NCI-H226 (cell line): Measurements from ENCODE around the gene CGAS.
"Not testable (repeated sequence)": the region's sequence is repeated elsewhere in the genome, so short reads cannot be mapped to it uniquely, and the experiment has no call there.

Source experiments
- DNase-seq: peaks from one replicate; pipeline ENCODE4 v3.0.0-alpha.2; 2015

CGAS gene

GRCh38 chr6:73452107-73452461 lies at the start of gene CGAS:
CGAS (minus strand) TSS chr6:73452297; CDS start chr6:73452181, 116 bp downstream.
- peak; percentile 48 for DNase-seq

- no peak for DNase-seq
Measured at GRCh38 chr6:73497915-73498314, 45.8 kb upstream of the CGAS start.

- DNase-seq: no peak
Measured at GRCh38 chr6:73491377-73491776, 39.3 kb upstream of the CGAS start.

DNA sequence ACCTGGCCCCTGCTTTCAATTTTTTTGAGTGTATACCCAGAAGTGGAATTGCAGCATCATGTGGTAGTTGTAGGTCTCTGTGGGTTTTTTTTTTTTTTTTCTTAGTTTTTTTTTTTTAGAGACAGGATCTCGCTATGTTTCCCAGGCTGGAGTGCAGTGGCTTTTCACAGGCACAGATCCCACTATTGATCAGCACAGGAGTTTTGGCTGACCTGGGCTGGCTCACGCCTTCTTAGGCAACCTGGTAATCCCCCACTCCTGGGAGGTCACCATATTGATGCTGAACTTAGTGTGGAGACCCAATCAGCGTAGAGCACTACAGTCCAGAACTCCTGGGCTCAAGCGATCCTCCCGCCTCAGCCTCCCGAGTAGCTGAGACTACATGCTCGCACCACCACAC lies 35.4 kb upstream of the CGAS start:
- DNase-seq: no peak

DNA sequence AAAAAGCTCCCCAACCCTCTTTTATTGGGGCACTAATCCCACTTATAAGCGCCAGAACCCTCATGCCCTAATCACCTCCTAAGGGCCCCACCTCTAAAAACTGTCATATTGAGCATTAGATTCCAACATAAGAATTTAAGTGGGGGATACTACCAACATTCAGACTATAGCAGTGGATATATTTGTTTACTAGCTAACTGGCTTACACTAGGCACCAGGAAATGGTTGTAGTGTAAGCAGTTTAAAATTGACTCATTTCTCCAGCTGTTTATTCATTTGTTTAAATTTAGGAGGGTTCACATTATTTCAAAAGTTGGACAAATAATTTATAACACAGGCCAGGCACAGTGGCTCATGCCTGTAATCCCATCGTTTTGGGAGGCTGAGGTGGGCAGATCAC lies 32.3 kb upstream of the CGAS start:
- DNase-seq: no peak

DNA sequence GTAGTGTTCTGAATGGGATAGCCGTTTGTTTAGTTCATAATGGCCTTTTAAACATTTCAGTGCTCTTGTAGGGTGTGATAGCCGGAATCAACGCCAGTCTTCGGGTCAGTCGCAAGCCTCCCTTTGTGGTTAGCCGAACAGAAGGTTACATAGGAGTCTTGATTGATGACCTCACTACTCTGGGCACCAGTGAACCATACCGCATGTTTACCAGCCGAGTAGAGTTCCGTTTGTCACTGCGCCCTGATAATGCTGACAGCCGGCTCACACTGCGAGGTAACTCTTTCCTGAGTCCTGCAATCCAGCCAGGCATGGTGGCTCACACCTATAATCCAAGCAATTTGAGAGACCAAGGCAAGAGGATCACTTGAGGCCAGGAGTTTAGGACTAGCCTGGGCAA lies 29.9 kb upstream of the CGAS start:
- DNase-seq: no peak

DNA sequence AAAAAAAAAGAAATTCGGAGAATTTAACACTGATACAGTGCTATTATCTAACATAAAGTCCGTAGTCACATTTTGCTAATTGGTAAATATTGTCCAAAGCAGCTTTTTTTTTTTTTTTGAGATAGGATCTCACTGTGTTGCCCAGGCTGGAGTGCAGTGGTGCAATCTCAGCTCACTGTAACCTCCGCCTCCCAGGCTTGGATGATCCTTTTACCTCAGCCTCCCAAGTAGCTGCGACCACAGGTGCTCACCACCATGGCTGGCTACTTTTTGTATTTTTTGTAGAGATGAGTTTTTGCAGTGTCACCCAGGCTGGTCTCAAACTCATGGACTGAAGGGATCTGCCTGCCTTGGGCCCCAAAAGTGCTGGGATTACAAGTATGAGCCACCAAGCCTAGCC lies 25.3 kb upstream of the CGAS start:
- DNase-seq: no peak

DNA sequence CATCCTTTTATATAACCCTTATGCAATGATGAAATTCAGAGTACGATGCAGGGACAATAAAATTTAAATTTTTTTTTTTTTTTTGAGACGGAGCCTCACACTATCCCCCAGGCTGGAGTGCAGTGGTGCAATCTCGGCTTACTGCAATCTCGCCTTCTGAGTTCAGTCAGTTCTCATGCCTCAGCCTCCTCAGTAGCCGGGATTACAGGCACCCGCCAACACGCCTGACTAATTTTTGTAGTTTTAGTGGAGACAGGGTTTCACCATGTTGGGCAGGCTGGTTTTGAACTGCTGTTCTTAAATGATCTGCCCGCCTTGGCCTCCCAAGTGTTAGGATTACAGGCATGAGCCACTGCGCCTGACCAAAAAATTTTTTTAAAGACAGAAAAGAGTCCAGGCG lies 24.6 kb upstream of the CGAS start:
- DNase-seq: no peak

DNA sequence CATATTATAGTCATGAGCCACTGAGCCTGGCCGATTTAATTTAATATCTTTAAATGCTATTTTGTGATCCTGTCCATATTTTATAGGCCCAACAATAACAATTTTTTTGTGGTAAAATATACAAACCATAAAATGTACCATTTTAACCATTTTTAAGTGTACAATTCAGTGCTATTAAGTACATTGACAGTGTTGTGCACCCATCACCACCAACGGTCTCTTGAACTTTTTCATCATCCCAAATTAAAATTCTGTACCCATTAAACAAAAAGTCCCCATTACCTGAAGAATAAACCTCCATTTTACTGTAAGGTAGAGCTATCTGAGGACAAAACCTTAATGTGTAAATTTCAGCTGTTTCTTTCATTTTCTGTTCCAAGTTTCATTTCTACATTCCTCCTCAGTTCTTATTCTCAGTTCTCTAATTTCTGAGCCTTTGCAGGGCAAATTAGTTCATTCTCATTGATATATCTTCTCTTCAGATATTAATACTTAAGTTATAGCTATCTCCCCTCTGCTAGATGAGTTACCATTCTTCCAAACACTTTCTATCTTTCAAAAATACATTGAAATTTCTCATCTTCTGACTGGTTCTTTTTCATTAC lies 19.7 kb upstream of the CGAS start:
- no peak for DNase-seq

DNA sequence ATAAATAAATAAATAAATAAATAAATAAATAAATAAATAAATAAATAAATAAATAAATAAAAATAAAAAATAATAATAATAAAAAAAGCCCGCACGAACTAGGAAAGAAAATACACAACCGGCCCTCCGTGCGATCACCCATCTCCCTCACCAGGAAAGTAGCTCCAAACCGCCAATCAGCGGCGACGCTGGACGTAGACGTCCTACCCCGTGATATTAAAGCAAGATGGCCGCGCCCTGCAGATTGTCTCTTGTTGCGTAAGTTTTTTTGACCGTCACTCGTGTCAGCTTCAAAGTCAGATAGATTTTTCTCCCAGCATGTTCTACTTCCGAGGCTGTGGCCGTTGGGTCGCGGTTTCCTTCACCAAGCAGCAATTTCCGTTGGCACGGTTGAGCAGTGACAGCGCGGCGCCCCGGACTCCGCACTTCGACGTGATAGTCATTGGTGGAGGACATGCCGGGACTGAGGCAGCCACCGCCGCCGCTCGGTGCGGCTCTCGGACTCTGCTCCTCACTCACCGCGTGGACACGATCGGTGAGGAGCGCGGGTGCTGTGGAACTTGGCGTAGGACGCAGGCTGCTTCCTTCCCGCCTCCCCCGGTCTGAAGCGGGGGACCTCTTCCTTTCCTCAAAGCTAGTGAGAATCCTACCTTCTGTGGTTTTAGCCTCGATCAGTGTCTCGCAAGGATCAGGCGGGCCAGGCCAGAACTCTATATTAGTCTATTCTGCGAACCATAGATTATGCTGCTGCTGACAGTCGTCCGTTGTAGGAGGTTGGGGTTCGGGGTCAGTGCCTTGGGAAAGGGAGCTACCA lies 9.6 kb upstream of the CGAS start, which contains the start of gene MTO1:
Gene MTO1, plus strand, starts transcription at position 201 of the 814 bp plus-strand sequence. Its CDS starts 118 bp downstream, at position 319.
- DNase-seq: peak; percentile 89

GRCh38 chr6:73460056-73460455 lies 8.0 kb upstream of the CGAS start:
- no peak for DNase-seq

DNA sequence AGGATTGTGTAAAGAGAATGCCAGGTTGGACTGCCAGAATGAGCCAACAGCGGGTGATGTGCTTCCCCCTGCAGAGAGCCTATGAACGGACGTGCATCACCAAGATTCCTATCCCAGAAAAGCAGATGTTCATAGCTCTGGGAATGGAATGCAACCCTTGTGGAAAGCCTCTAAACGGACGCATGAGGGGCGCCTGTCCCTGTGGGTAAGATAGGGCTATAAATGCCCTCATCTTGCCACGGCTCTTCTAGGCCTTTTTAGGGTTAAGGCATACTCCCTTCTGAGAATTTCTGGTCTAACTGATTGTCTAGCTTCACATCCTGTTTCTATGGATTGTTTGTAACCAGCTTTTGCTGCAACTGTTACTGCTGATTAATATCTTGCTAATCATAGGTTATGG lies 7.4 kb upstream of the CGAS start:
- DNase-seq: not testable (repeated sequence)

- DNase-seq: peak; percentile 66
Measured at GRCh38 chr6:73455865-73456629, 4.0 kb upstream of the CGAS start.

DNA sequence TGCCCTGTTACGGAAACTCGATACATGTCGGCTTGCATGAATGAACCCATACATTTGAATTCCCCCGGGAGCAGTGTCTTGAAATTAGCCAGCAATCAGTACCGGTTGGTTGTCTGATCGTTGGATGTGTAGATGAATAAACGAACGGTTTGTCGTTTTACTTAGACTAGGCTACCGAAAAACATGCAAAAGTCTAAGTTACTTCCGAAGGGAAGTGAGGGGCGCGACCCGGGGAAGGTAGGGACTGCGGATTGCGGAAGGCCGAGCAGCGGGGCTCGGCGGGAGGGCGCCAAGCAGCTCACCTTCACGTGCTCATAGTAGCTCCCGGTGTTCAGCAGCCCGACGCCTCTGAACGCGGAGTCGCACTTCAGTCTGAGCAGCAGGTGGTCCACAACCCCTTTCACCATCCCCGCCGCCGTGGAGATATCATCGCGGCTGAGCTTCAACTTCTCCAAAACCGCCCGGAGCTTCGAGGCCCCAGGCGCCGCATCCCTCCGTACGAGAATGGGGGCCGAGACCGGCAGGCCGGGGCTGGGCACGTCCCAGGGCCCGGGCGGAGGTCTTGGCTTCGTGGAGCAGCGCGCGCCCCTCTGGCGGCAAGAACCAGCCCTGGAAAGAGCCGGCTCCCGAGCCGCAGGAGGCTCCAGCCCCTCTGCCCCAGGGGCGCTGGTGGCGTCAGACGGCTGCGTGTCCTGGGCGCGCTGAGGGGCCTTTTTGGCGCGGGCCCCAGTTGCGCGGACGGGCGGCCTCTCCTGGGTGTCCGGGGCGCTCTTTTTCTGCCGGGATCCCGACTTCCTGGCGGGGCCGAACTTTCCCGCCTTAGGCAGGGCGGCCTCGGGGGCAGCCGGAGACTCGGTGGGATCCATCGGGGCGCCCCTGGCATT lies 632 bp downstream of the CGAS start:
- no peak for DNase-seq

DNA sequence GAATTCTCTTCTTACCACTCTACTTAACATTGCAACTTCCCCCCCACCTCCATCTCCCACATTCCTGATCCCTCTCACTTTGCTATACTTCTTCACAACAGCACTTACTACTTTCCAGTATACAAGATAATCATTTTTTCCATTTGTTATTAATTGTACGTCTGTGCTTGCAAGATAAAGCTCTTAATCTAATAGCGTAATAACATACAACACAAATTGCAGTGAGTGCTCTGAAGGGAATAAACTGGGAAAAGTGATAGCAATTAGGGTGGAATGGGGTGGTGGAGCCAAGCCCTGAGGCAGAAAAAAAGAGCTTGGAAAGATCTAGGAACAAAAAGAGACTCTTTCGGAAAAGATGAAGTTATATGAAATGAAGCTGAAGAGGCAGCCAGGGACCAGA lies 8.5 kb downstream of the CGAS start:
- no peak for DNase-seq

DNA sequence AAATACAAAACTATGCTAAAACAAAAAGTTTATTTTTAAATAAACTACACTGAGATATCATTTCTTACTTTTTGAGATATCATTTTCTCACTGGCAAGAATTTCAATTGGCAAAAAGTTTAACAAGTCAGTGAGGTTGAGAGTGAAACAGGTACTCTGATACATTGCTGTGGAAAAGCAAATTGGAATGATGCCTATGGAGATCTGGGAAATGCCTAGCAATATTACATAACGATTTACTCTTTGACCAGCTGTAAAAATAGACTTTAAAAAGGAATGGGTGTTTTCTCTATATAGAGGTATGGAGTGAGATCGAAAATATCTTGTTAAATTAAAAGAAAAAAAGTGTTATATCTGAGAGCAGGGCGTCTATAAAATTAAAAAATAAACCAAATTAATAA lies 16.9 kb downstream of the CGAS start:
- no peak for DNase-seq

DNA sequence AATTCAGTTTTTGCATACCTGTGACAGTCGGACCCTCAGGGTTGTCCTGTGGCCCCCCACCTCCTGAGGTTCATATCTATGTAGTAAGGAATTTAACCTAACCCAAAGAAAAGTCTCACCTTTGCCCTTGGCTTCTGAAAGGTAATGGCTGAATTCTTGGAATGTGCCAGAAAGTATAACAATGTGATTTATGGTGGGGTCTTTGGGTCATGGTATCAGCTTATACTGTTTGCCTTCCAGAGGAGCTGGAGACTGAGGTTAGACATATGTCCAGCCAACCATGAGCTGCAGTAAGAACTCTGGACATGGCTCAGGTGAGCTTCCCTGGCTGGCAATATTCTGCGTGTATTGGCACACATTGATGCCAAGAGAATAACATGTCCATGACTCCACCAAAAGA lies 30.6 kb downstream of the CGAS start:
- no peak for DNase-seq

DNA sequence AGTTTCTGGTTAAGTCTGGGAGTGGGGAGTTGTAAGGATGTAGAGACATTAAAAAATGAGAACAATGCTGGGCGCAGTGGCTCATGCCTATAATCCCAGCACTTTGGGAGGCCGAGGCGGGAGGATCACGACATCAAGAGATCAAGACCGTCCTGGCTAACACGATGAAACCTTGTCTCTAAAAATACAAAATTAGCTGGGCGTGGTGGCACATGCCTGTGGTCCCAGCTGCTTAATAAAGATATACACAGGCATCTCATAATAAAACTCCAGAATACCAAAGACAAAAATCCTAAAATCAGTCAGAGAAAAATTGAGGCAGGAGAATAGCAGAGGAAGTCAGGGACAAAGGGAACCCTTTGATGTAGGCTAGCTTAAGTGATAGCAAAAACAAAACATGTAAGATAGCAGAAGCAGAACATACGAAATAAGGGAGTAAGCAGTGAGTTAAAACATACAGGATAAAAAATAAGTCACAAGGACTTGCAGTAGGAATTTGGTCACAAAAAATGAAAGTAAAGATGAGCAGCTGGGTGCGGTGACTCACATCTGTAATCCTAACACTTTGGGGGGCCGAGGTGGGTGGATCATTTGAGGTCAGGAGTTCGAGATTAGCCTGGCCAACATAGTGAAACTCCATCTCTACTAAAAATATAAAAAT lies 33.9 kb downstream of the CGAS start:
- DNase-seq: no peak

DNA sequence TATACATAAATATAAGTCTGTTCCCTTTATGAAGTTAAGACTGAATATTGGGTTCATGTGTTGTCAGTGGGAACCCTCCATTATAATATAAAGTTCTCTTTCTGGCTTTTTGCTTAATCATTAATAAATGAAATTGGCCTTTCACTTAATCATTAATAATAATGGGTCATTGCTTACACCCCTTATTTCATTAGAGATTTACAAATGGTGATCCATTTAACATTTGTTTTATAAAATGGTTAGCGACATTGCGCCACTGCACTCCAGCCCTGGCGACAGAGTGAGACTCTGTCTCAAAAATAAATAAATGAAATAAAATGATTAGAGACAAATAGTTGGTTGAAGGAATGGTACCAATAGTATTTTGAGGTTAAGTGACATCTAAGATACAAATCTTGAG lies 39.0 kb downstream of the CGAS start:
- DNase-seq: no peak

DNA sequence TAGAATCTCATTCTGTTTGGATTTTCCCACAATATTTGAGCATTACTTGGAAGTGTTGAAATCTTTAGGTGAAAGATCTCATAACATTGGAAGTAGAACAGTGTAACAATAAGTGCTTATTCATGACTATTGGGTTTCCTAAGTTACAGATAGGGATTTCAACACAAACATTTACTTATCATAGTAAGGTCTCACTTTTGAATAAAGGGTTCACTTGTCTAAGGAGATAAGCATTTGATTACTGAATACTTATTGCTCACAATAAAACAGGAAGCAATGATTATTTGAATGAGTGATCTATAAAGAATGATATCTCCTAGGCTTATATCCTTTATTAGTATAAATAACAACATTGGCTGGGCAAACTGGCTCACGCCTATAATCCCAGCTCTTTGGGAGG lies 42.7 kb downstream of the CGAS start:
- DNase-seq: no peak

DNA sequence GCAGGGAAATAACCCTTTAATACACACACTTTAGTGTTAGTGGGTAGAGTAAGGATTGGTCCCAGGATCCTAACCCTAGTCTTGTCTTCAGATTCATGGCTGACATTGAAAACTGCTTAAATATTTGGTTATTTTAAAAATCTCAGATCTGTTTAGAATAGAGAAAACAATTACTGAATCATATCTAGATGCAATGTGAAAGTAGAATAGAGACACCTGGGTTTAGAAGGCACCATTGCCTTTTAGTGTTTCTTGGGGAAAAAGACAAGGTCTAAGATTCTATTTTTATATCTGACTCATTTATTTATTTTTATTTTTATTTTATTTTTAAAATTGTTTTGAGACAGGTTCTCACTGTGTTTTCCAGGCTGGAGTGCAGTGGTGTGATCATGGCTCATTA lies 51.4 kb downstream of the CGAS start:
- no peak for DNase-seq

GRCh38 chr6:73395875-73396274 lies 56.2 kb downstream of the CGAS start:
- no peak for DNase-seq
